Measurements from ENCODE around the gene SYCN. TPM values are rescaled to one million over a fixed set of nuclear protein-coding genes. Genes with fewer than 3 reads are reported as not detected.

Gene SYCN
- total RNA-seq (not detected in 2 replicates), polyA plus RNA-seq (not detected in 2 replicates)

- H3K36me3 ChIP-seq, result no peaks in the 10 kb centered on the region
Measured at GRCh38 chr19:39203372-39204341, at the start of gene SYCN. TSS of gene SYCN (minus strand) at chr19:39204263. CDS start at chr19:39204254, 9 bp downstream.

GRCh38 chr19:39253374-39254149, 49.5 kb upstream of the SYCN start:
- Histone ChIP-seq H3K36me3 (no peaks in the 10 kb centered on the region), H3K27me3 (peaks cover 24% of the 10 kb centered on the region), H3K4me1 (ENCODE audit: low read depth) (peaks cover 3% of the 10 kb centered on the region), H3K9me3 (ENCODE audit: low read depth) (no peaks in the 10 kb centered on the region), H3K27ac (no peak overlapping the region), H3K4me3 (no peak overlapping the region)
- DNase-seq (ENCODE audit: low read depth in 1 of 2, low spot score in 1 of 2), result no peak
- no peak for TF ChIP-seq CTCF (IDR thresholded peaks at IDR 0.05; ENCODE audit: low read depth, low read length)

More at GRCh38 chr19:39203372-39204341, at the start of gene SYCN:
- Histone ChIP-seq H3K27me3 (no peaks in the 10 kb centered on the region), H3K27ac (no peak within 1 kb of the TSS), H3K4me3 (no peak within 1 kb of the TSS), H3K9me3 (ENCODE audit: low read depth) (no peaks in the 10 kb centered on the region), H3K4me1 (ENCODE audit: low read depth) (no peaks in the 10 kb centered on the region)
- DNase-seq (ENCODE audit: low read depth in 1 of 2, low spot score in 1 of 2), result no peak
- TF ChIP-seq CTCF (IDR thresholded peaks at IDR 0.05; ENCODE audit: low read depth, low read length), result no peak

GRCh38 chr19:39252458-39252857, 48.4 kb upstream of the SYCN start:
- Histone ChIP-seq H3K27me3 (peaks cover 35% of the 10 kb centered on the region), H3K27ac (no peak overlapping the region), H3K4me3 (no peak overlapping the region), H3K36me3 (no peaks in the 10 kb centered on the region), H3K4me1 (ENCODE audit: low read depth) (no peaks in the 10 kb centered on the region), H3K9me3 (ENCODE audit: low read depth) (no peaks in the 10 kb centered on the region)
- no peak for TF ChIP-seq CTCF (IDR thresholded peaks at IDR 0.05; ENCODE audit: low read depth, low read length)
- DNase-seq (ENCODE audit: low read depth in 1 of 2, low spot score in 1 of 2), result no peak

- H3K27ac ChIP-seq, result no peak overlapping the region
- H3K4me1 ChIP-seq (ENCODE audit: low read depth), result no peaks in the 10 kb centered on the region
- TF ChIP-seq CTCF (IDR thresholded peaks at IDR 0.05; ENCODE audit: low read depth, low read length), result no peak
- H3K27me3 ChIP-seq, result peaks cover 41% of the 10 kb centered on the region
- no peak overlapping the region for H3K4me3 ChIP-seq
- H3K36me3 ChIP-seq, result no peaks in the 10 kb centered on the region
- no peaks in the 10 kb centered on the region for H3K9me3 ChIP-seq (ENCODE audit: low read depth)
- no peak for DNase-seq (ENCODE audit: low read depth in 1 of 2, low spot score in 1 of 2)
Measured at GRCh38 chr19:39251846-39252245, 47.8 kb upstream of the SYCN start.

GRCh38 chr19:39251081-39251480, 47.0 kb upstream of the SYCN start:
- Histone ChIP-seq H3K27me3 (peaks cover 43% of the 10 kb centered on the region), H3K27ac (no peak overlapping the region), H3K4me1 (ENCODE audit: low read depth) (no peaks in the 10 kb centered on the region), H3K9me3 (ENCODE audit: low read depth) (no peaks in the 10 kb centered on the region), H3K4me3 (no peak overlapping the region), H3K36me3 (no peaks in the 10 kb centered on the region)
- no peak for DNase-seq (ENCODE audit: low read depth in 1 of 2, low spot score in 1 of 2)
- TF ChIP-seq CTCF (IDR thresholded peaks at IDR 0.05; ENCODE audit: low read depth, low read length), result no peak
